ENCODE data around the gene THSD8.

- TF ChIP-seq POLR2A (IDR thresholded peaks at IDR 0.05; ENCODE audit: low read depth) (no peak), CTCF (IDR thresholded peaks at IDR 0.05) (no peak)
These were observed 2.0 kb upstream of the THSD8 start for GRCh38 chr19:12799742-12800465.
